HCT116 (cell line): ENCODE results near the gene MRPL58. TPM values are rescaled to one million over a fixed set of nuclear protein-coding genes. Genes with fewer than 3 reads are reported as not detected.

Experiments used
- ATAC-seq: fragments of 200-7000 bp; cut with Tn5 transposase; 2 replicates; pipeline ENCODE4 v1.9.1; 2020; ENCODE audit warnings: mild to moderate bottlenecking, moderate library complexity
- BruUV-seq: library from RNA; stranded (reverse); fragments of 400-500 nt; replicated peaks from 2 replicates; lab custom pipeline; 2021; lab: Mats Ljungman, UMichigan
- CTCF ChIA-PET: fragments of 300-600 bp; sonication (Branson Sonifier 250); formaldehyde crosslinking; loops from one replicate; lab custom pipeline; 2021; ENCODE audit warnings: antibody characterized with exemption; lab: Charles Lee
- POLR2A ChIA-PET: fragments of 300-600, 350-600 bp; sonication (Branson Sonifier 250); formaldehyde crosslinking; loops from one replicate; lab custom pipeline; 2021; ENCODE audit warnings: antibody characterized with exemption; lab: Charles Lee
- RAD21 ChIA-PET, 2 experiments: fragments of 300-600 bp; sonication (Branson Sonifier 250); formaldehyde crosslinking; loops; one replicate each; lab custom pipeline; 2023; ENCODE audit warnings: low total read pairs in 2 of 2; ENCODE audit not compliant: uncharacterized antibody in 2 of 2, unreplicated experiment in 2 of 2, low non-redundant PET in 1 of 2; lab: Charles Lee
- DNase-seq: peaks from one replicate; pipeline ENCODE4 v3.0.0-alpha.2; 2010; ENCODE audit warnings: low read depth, low spot score
- H2AFZ ChIP-seq: fragments of 200-600 bp; shearing (Covaris generic), sonication (generic); 2 replicates; pipeline ENCODE4 v1.6.1; 2017; ENCODE audit warnings: low read depth, mixed run types, mixed read lengths, antibody characterized with exemption, low read length; ENCODE audit not compliant: poor library complexity, severe bottlenecking
- H3K27ac ChIP-seq: 2 replicates; pipeline ENCODE4 v1.5.1; 2012; ENCODE audit warnings: low read depth, low read length
- H3K27me3 ChIP-seq: fragments of 200-600 bp; sonication (generic); 2 replicates; pipeline ENCODE4 v1.6.1; 2016; ENCODE audit warnings: mixed run types, low read length, mixed read lengths; ENCODE audit not compliant: insufficient read depth
- H3K36me3 ChIP-seq, 2 experiments: fragments of 200-500 bp in 1 of 2; fragments of 200-600 bp in 1 of 2; sonication (Bioruptor generic) in 1 of 2; sonication (generic) in 1 of 2; 2 replicates each; pipeline versions ENCODE4 v1.5.1 to v1.6.1; 2014 to 2016; ENCODE audit warnings: low read length in 2 of 2, inconsistent platforms in 1 of 2, mixed read lengths in 1 of 2, mixed run types in 1 of 2; ENCODE audit not compliant: insufficient read depth in 2 of 2, control insufficient read depth in 1 of 2
- H3K4me1 ChIP-seq, 2 experiments: fragments of 200-600 bp in 1 of 2; sonication (generic) in 1 of 2; 2 replicates each; pipeline versions ENCODE4 v1.5.1 to v1.6.1; 2012 to 2017; ENCODE audit warnings: low read length in 2 of 2, inconsistent platforms in 1 of 2, mild to moderate bottlenecking in 1 of 2, mixed read lengths in 1 of 2, mixed run types in 1 of 2, moderate library complexity in 1 of 2; ENCODE audit not compliant: insufficient read depth in 2 of 2, control insufficient read depth in 1 of 2
- H3K4me2 ChIP-seq: fragments of 200-600 bp; sonication (generic); 2 replicates; pipeline ENCODE4 v1.6.1; 2017; ENCODE audit warnings: mixed run types, low read length, mixed read lengths
- H3K4me3 ChIP-seq, 2 experiments: fragments of 200-600 bp in 1 of 2; sonication (generic) in 1 of 2; replicated peaks in 1 of 2; 2 replicates each; pipeline ENCODE4 v1.5.1; 2011 to 2016; ENCODE audit warnings: low read length in 2 of 2, control low read depth in 1 of 2, low read depth in 1 of 2, mild to moderate bottlenecking in 1 of 2, mixed read lengths in 1 of 2, mixed run types in 1 of 2
- H3K79me2 ChIP-seq: fragments of 200-600 bp; sonication (generic); 2 replicates; pipeline ENCODE4 v1.6.1; 2017; ENCODE audit warnings: mild to moderate bottlenecking, mixed run types, low read length, moderate library complexity, mixed read lengths; ENCODE audit not compliant: insufficient read depth
- H3K9ac ChIP-seq: fragments of 200-600 bp; sonication (generic); 2 replicates; pipeline ENCODE4 v1.6.1; 2016; ENCODE audit warnings: low read length, mixed read lengths
- H3K9me2 ChIP-seq: fragments of 200-600 bp; sonication (generic), shearing (Covaris generic); 2 replicates; pipeline ENCODE4 v1.6.1; 2017; ENCODE audit warnings: mixed run types, mild to moderate bottlenecking, moderate library complexity; ENCODE audit not compliant: insufficient read depth
- H3K9me3 ChIP-seq, 2 experiments: fragments of 200-500 bp in 1 of 2; fragments of 200-600 bp in 1 of 2; sonication (Bioruptor generic) in 1 of 2; sonication (generic) in 1 of 2; 2 replicates each; pipeline ENCODE4 v1.6.1; 2014 to 2017; ENCODE audit warnings: low read length in 2 of 2, mixed read lengths in 2 of 2, inconsistent platforms in 1 of 2, low read depth in 1 of 2, mild to moderate bottlenecking in 1 of 2, mixed run types in 1 of 2, moderate library complexity in 1 of 2; ENCODE audit not compliant: control insufficient read depth in 1 of 2, insufficient read depth in 1 of 2
- H4K20me1 ChIP-seq: fragments of 200-600 bp; sonication (generic), shearing (Covaris generic); 2 replicates; pipeline ENCODE4 v1.6.1; 2017; ENCODE audit warnings: mixed run types, mild to moderate bottlenecking, moderate library complexity; ENCODE audit not compliant: insufficient read depth
- ATF3 ChIP-seq: IDR thresholded peaks from 2 replicates; pipeline ENCODE4 v1.6.1; 2012
- CBX3 ChIP-seq: IDR thresholded peaks from 2 replicates; pipeline ENCODE4 v1.6.1; 2012; ENCODE audit warnings: low read depth
- CEBPB ChIP-seq: IDR thresholded peaks from 2 replicates; pipeline ENCODE4 v1.6.1; 2012; ENCODE audit warnings: low read depth
- CTCF ChIP-seq, 3 experiments: fragments of 200-600 bp in 1 of 3; sonication (generic) in 1 of 3; IDR thresholded peaks in 2 of 3; conservative IDR thresholded peaks in 1 of 3; 2 replicates each; pipeline ENCODE4 v1.5.1; 2012 to 2017; ENCODE audit warnings: low read depth in 2 of 3, low read length in 2 of 3, antibody characterized with exemption in 1 of 3, borderline replicate concordance in 1 of 3, control low read depth in 1 of 3, mild to moderate bottlenecking in 1 of 3, mixed read lengths in 1 of 3, mixed run types in 1 of 3, moderate library complexity in 1 of 3; ENCODE audit not compliant: insufficient read depth in 1 of 3
- EGR1 ChIP-seq: IDR thresholded peaks from 2 replicates; pipeline ENCODE4 v1.6.1; 2012; ENCODE audit warnings: low read depth
- EZH2phosphoT487 ChIP-seq: fragments of 200-600 bp; IDR thresholded peaks from 2 replicates; pipeline ENCODE4 v1.6.1; 2018; ENCODE audit warnings: antibody characterized with exemption, borderline replicate concordance
- POLR2A ChIP-seq: IDR thresholded peaks from 2 replicates; pipeline ENCODE4 v1.7.0; 2011; ENCODE audit warnings: borderline replicate concordance; ENCODE audit not compliant: insufficient read depth, insufficient read length; ENCODE audit errors: extremely low read depth
- REST ChIP-seq: IDR thresholded peaks from 2 replicates; pipeline ENCODE4 v1.6.1; 2012; ENCODE audit warnings: low read depth
- SP1 ChIP-seq: IDR thresholded peaks from 2 replicates; pipeline ENCODE4 v1.6.1; 2012; ENCODE audit warnings: low read depth
- TCF7L2 ChIP-seq: IDR thresholded peaks from 2 replicates; pipeline ENCODE4 v1.7.0; 2011; ENCODE audit warnings: borderline replicate concordance, inconsistent platforms; ENCODE audit not compliant: insufficient read depth, insufficient read length; ENCODE audit errors: extremely low read depth
- YY1 ChIP-seq: IDR thresholded peaks from 2 replicates; pipeline ENCODE4 v1.6.1; 2011; ENCODE audit warnings: low read length, low read depth, moderate library complexity, mild to moderate bottlenecking; ENCODE audit not compliant: insufficient replicate concordance; ENCODE audit errors: extremely low read depth
- ZBTB33 ChIP-seq: IDR thresholded peaks from 2 replicates; pipeline ENCODE4 v1.6.1; 2011; ENCODE audit warnings: mild to moderate bottlenecking, low read length, moderate library complexity; ENCODE audit not compliant: insufficient replicate concordance; ENCODE audit errors: extremely low read depth
- ZNF274 ChIP-seq: fragments of 200-500 bp; sonication (Bioruptor generic); IDR thresholded peaks from 2 replicates; pipeline ENCODE4 v1.6.1; 2014; ENCODE audit warnings: mild to moderate bottlenecking, low read depth, low read length, inconsistent platforms
- intact Hi-C: fragments of 100-400 bp; cut with micrococcal nuclease; formaldehyde crosslinking; loops from 2 replicates; pipeline ENCODE4 v1.10.0; 2022
- total RNA-seq: library from RNA; stranded (reverse); gene quantifications from one replicate; pipeline ENCODE4 v1.2.1, GENCODE V29; 2021; ENCODE audit not compliant: unreplicated experiment

MRPL58 gene
- total RNA-seq, 1 experiment from 2014 or later = 80.5 TPM

GRCh38 chr17:75031972-75032719 is 19.7 kb downstream of the MRPL58 start:
- Histone ChIP-seq H3K9me2 (no peaks in the 10 kb centered on the region), H3K4me3 (no peak overlapping the region), H2AFZ (no peak overlapping the region), H3K27ac (no peak overlapping the region)
- TF ChIP-seq CEBPB (no peak), POLR2A (no peak), EZH2phosphoT487 (no peak), SP1 (no peak), ATF3 (no peak), ZNF274 (no peak), TCF7L2 (no peak), CBX3 (no peak), ZBTB33 (no peak), REST (no peak), YY1 (no peak), CTCF (IDR thresholded peaks at IDR 0.05 in 2 of 3, conservative IDR thresholded peaks at IDR 0.05 in 1 of 3; ENCODE audit: borderline replicate concordance in 1 of 3, insufficient read depth in 1 of 3, low read depth in 2 of 3, low read length in 2 of 3) (no peak), EGR1 (no peak)
- TF ChIP-seq, all 23 proteins: peak for 0
- peaks cover 11 to 18% of the 10 kb centered on the region in 2 experiments; a peak in 2 of 4 replicates for H3K9me3 ChIP-seq
- no TSS peak for BruUV-seq
- ChIA-PET POLR2A (interaction anchor here (1.1 to 1.7 kb wide), 3 partner anchors 8 to 44 kb away, joined by 3 to 9 read pairs (median 5); partner anchors contain the start of genes CDR2L and MRPL58), RAD21 (no interaction called here), CTCF (interaction anchor here (0.8 to 1.1 kb wide), 4 partner anchors 70 to 169 kb away, joined by 3 to 4 read pairs (median 4); no protein-coding TSS in a partner anchor)
- H3K36me3 ChIP-seq = no peaks in the 10 kb centered on the region
- no peaks in the 10 kb centered on the region for H4K20me1 ChIP-seq
- ATAC-seq (no peak), DNase-seq (peak; percentile 38)
- H3K4me1 ChIP-seq = peaks cover 40 to 52% of the 10 kb centered on the region in 2 experiments
- H3K79me2 ChIP-seq = no peaks in the 10 kb centered on the region
- peak overlapping the region; percentile 23 for H3K4me2 ChIP-seq
- H3K9ac ChIP-seq = no peak overlapping the region
- no peaks in the 10 kb centered on the region for H3K27me3 ChIP-seq
- intact Hi-C loops = loop anchor here (5.0 kb wide), 2 partner anchors 70 to 160 kb away; partner anchors contain the start of gene FDXR
